K562 (cell line): ENCODE measurements around the gene EFNA1. TPM values are rescaled to one million over a fixed set of nuclear protein-coding genes. Genes with fewer than 3 reads are reported as not detected.

ENCODE experiments used
- CTBP1 ChIP-seq: fragments of 450-650 bp; IDR thresholded peaks from 2 replicates; pipeline ENCODE4 v1.6.1; 2016; ENCODE audit warnings: borderline replicate concordance
- CXXC5 ChIP-seq: fragments of 250-450 bp; sonication (Bioruptor Pico); IDR thresholded peaks from 2 replicates; pipeline ENCODE4 v1.8.0; 2022; ENCODE audit warnings: inconsistent platforms, mild to moderate bottlenecking, moderate library complexity
- DMBX1 ChIP-seq: fragments of 250-450 bp; sonication (Bioruptor Pico); IDR thresholded peaks from 2 replicates; pipeline ENCODE4 v1.8.0; 2022; ENCODE audit warnings: inconsistent platforms, mild to moderate bottlenecking, moderate library complexity, borderline replicate concordance
- ELF1 ChIP-seq: fragments of 200-800 bp; sonication (Bioruptor generic); IDR thresholded peaks from 2 replicates; pipeline ENCODE4 v1.6.1; 2016; ENCODE audit warnings: missing genetic modification characterization, missing compliant biosample characterization
- HDAC1 ChIP-seq, 2 experiments: fragments of 450-650 bp; IDR thresholded peaks; 2 replicates each; pipeline ENCODE4 v1.6.1; 2016 to 2017; ENCODE audit warnings: inconsistent platforms in 1 of 2, mild to moderate bottlenecking in 1 of 2, moderate library complexity in 1 of 2
- NCOA4 ChIP-seq: fragments of 450-650 bp; IDR thresholded peaks from 2 replicates; pipeline ENCODE4 v1.6.1; 2018; ENCODE audit warnings: mild to moderate bottlenecking; ENCODE audit not compliant: partially characterized antibody
- NR2F6 ChIP-seq: fragments of 450-650 bp; formaldehyde crosslinking; IDR thresholded peaks from 2 replicates; pipeline ENCODE4 v1.4.0; 2020; ENCODE audit warnings: mild to moderate bottlenecking
- TOE1 ChIP-seq, 2 experiments: fragments of 450-650 bp in 1 of 2; sonication (generic) in 1 of 2; formaldehyde crosslinking in 1 of 2; IDR thresholded peaks; 2 replicates each; pipeline versions ENCODE4 v1.7.1 to v1.8.0; 2016 to 2022; ENCODE audit warnings: borderline replicate concordance in 2 of 2, mild to moderate bottlenecking in 2 of 2, antibody characterized with exemption in 1 of 2, inconsistent platforms in 1 of 2, low read depth in 1 of 2, missing genetic modification reagents in 1 of 2, moderate library complexity in 1 of 2
- TRIM24 ChIP-seq, 2 experiments: fragments of 450-650 bp; IDR thresholded peaks; 2 replicates each; pipeline ENCODE4 v1.6.1; 2016
- ZFX ChIP-seq: sonication (generic); formaldehyde crosslinking; IDR thresholded peaks from 2 replicates; pipeline ENCODE4 v1.8.0; 2022; ENCODE audit warnings: mild to moderate bottlenecking, missing genetic modification reagents, moderate library complexity
- polyA plus RNA-seq, 8 experiments: library from polyadenylated mRNA; depleted of rRNA in 4 of 8; stranded (reverse) in 5 of 8; unstranded in 3 of 8; fragments of >200 nt; fragmentation: Nextera tagmentation in 2 of 8; fragmentation: Illumina TruSeq in 1 of 8; extraction: Ambion mirVana in 2 of 8; extraction: Trizol in 1 of 8; gene quantifications; 2 replicates each; pipeline versions ENCODE4 v1.2.1 to v1.2.3, GENCODE V29; 2011 to 2014; ENCODE audit warnings: inconsistent platforms in 1 of 8, missing spikeins in 1 of 8
- total RNA-seq, 7 experiments: library from RNA; depleted of rRNA in 6 of 7; stranded (reverse); fragments of >200 nt in 6 of 7; fragmentation: Illumina TruSeq in 2 of 7; extraction: Trizol in 2 of 7; gene quantifications; 2 replicates each; pipeline versions ENCODE4 v1.2.1 to v1.2.3, GENCODE V29; 2011 to 2021; ENCODE audit warnings: low replicate concordance in 1 of 7
- TF ChIP-seq, protein P1 (sequence below): fragments of 450-650 bp; formaldehyde crosslinking; IDR thresholded peaks from 2 replicates; pipeline ENCODE4 v1.4.0; 2022; ENCODE audit warnings: mild to moderate bottlenecking, moderate library complexity
- TF ChIP-seq, protein P2 (sequence below): fragments of 250-450 bp; sonication (Bioruptor Pico); IDR thresholded peaks from 2 replicates; pipeline ENCODE4 v1.4.0; 2020; ENCODE audit warnings: mild to moderate bottlenecking, moderate library complexity
- TF ChIP-seq, protein P3 (sequence below): sonication (generic); formaldehyde crosslinking; IDR thresholded peaks from 2 replicates; pipeline ENCODE4 v1.8.1; 2023; ENCODE audit warnings: mild to moderate bottlenecking, missing genetic modification reagents
- TF ChIP-seq, protein P4 (sequence below), 2 experiments: IDR thresholded peaks; 2 replicates each; pipeline ENCODE4 v1.6.1; 2012; ENCODE audit warnings: improper control_type of control experiment in 2 of 2, low read depth in 2 of 2, low read length in 2 of 2, borderline replicate concordance in 1 of 2
- TF ChIP-seq, protein P5 (sequence below): fragments of 250-450 bp; sonication (Bioruptor Pico); IDR thresholded peaks from 2 replicates; pipeline ENCODE4 v1.9.0; 2021; ENCODE audit warnings: mild to moderate bottlenecking

The EFNA1 gene
- total and polyA plus RNA-seq, 9 of the 15 experiments (the other 6 are each of a cell fraction or from before 2014, with no cell fraction given), result 2.1 to 9.3 (median 3.0) TPM

DNA sequence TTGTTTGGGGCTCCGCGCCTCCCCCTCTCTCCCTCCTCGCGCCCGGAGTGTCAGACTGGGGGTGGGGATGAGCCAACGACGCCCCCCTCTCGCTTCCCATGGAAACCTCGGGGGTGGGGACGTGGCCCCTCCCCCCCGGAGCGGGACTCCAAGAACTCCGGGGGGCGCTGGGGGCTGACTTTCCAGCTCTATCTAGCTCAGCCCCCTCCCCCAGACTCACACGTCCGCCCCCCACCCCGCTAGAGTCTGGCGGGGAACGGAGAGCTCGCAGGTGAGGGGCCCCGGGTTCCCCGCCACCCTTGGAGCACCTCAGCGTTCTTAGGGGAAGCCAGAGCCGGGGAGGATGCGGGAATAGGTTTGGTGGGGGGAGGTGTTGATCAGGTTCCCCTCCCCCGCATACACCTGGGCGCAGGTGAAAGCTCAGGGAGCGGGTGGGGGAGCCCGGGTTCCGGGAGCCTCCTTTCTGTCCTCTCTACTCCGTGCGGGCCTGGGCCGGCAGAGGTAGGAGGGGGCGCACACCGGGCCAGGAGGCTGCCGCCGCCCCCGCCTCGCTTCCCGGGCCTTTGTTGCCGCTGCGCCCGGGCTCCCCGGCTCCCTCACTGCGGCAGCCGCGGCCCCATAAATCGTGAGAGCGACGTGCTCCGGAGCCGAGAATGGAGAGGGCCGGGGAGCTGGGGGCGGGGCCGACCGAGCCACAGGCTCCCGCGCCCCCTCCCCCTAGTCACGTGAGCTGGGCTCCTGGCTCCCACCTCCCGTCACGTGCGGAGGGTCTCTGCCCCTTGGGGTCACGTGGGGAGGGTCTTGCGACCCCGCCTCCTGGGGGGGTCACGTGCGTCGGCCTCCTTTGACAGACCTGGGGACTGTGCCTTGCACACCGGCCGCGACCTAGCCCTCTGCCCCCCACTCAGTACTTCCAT is 47.1 kb upstream of the EFNA1 start (continued):
- peak; percentile 49 for TF ChIP-seq ZFX
- TF ChIP-seq CXXC5 (CRISPR knock-in tag), result peak; percentile 63; the same call in 1 of the 2 replicates
- TF ChIP-seq DMBX1 (CRISPR knock-in tag), result no peak
- TF ChIP-seq, protein P1, sequence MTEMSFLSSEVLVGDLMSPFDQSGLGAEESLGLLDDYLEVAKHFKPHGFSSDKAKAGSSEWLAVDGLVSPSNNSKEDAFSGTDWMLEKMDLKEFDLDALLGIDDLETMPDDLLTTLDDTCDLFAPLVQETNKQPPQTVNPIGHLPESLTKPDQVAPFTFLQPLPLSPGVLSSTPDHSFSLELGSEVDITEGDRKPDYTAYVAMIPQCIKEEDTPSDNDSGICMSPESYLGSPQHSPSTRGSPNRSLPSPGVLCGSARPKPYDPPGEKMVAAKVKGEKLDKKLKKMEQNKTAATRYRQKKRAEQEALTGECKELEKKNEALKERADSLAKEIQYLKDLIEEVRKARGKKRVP (CRISPR knock-in tag), result no peak
- TF ChIP-seq, protein P2, sequence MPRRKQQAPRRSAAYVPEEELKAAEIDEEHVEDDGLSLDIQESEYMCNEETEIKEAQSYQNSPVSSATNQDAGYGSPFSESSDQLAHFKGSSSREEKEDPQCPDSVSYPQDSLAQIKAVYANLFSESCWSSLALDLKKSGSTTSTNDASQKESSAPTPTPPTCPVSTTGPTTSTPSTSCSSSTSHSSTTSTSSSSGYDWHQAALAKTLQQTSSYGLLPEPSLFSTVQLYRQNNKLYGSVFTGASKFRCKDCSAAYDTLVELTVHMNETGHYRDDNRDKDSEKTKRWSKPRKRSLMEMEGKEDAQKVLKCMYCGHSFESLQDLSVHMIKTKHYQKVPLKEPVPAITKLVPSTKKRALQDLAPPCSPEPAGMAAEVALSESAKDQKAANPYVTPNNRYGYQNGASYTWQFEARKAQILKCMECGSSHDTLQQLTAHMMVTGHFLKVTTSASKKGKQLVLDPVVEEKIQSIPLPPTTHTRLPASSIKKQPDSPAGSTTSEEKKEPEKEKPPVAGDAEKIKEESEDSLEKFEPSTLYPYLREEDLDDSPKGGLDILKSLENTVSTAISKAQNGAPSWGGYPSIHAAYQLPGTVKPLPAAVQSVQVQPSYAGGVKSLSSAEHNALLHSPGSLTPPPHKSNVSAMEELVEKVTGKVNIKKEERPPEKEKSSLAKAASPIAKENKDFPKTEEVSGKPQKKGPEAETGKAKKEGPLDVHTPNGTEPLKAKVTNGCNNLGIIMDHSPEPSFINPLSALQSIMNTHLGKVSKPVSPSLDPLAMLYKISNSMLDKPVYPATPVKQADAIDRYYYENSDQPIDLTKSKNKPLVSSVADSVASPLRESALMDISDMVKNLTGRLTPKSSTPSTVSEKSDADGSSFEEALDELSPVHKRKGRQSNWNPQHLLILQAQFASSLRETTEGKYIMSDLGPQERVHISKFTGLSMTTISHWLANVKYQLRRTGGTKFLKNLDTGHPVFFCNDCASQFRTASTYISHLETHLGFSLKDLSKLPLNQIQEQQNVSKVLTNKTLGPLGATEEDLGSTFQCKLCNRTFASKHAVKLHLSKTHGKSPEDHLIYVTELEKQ (CRISPR knock-in tag), result no peak
- TF ChIP-seq, protein P3, sequence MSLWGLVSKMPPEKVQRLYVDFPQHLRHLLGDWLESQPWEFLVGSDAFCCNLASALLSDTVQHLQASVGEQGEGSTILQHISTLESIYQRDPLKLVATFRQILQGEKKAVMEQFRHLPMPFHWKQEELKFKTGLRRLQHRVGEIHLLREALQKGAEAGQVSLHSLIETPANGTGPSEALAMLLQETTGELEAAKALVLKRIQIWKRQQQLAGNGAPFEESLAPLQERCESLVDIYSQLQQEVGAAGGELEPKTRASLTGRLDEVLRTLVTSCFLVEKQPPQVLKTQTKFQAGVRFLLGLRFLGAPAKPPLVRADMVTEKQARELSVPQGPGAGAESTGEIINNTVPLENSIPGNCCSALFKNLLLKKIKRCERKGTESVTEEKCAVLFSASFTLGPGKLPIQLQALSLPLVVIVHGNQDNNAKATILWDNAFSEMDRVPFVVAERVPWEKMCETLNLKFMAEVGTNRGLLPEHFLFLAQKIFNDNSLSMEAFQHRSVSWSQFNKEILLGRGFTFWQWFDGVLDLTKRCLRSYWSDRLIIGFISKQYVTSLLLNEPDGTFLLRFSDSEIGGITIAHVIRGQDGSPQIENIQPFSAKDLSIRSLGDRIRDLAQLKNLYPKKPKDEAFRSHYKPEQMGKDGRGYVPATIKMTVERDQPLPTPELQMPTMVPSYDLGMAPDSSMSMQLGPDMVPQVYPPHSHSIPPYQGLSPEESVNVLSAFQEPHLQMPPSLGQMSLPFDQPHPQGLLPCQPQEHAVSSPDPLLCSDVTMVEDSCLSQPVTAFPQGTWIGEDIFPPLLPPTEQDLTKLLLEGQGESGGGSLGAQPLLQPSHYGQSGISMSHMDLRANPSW, result no peak
- TF ChIP-seq ELF1 (tag), result no peak
- no peak for TF ChIP-seq NR2F6 (CRISPR knock-in tag)
- no peak for TF ChIP-seq TRIM24 (IDR thresholded peaks at IDR 0.05)
- peak; percentile 19; the same call in 1 of the 2 replicates for TF ChIP-seq CTBP1
- TF ChIP-seq TOE1 (IDR thresholded peaks at IDR 0.05; ENCODE audit: borderline replicate concordance), result peak; percentile 86
- no peak for TF ChIP-seq TOE1 (CRISPR knock-in tag; IDR thresholded peaks at IDR 0.05; ENCODE audit: borderline replicate concordance, low read depth)
- TF ChIP-seq, protein P4, sequence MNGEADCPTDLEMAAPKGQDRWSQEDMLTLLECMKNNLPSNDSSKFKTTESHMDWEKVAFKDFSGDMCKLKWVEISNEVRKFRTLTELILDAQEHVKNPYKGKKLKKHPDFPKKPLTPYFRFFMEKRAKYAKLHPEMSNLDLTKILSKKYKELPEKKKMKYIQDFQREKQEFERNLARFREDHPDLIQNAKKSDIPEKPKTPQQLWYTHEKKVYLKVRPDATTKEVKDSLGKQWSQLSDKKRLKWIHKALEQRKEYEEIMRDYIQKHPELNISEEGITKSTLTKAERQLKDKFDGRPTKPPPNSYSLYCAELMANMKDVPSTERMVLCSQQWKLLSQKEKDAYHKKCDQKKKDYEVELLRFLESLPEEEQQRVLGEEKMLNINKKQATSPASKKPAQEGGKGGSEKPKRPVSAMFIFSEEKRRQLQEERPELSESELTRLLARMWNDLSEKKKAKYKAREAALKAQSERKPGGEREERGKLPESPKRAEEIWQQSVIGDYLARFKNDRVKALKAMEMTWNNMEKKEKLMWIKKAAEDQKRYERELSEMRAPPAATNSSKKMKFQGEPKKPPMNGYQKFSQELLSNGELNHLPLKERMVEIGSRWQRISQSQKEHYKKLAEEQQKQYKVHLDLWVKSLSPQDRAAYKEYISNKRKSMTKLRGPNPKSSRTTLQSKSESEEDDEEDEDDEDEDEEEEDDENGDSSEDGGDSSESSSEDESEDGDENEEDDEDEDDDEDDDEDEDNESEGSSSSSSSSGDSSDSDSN (IDR thresholded peaks at IDR 0.05; ENCODE audit: borderline replicate concordance in 1 of 2, low read depth in 2 of 2, low read length in 2 of 2), result peak; percentile 67 to 74; a peak in 2 of 4 replicates
- TF ChIP-seq, protein P5, sequence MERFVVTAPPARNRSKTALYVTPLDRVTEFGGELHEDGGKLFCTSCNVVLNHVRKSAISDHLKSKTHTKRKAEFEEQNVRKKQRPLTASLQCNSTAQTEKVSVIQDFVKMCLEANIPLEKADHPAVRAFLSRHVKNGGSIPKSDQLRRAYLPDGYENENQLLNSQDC (CRISPR knock-in tag), result no peak
- TF ChIP-seq HDAC1 (IDR thresholded peaks at IDR 0.05), result peak in 1 of 2 experiments; percentile 40; a peak in 2 of 4 replicates
- no peak for TF ChIP-seq NCOA4
